ENCODE data around the gene MEG3. TPM values are rescaled to one million over a fixed set of nuclear protein-coding genes. Genes with fewer than 3 reads are reported as not detected.

MEG3 gene
- not detected in 2 replicates for total RNA-seq

DNA sequence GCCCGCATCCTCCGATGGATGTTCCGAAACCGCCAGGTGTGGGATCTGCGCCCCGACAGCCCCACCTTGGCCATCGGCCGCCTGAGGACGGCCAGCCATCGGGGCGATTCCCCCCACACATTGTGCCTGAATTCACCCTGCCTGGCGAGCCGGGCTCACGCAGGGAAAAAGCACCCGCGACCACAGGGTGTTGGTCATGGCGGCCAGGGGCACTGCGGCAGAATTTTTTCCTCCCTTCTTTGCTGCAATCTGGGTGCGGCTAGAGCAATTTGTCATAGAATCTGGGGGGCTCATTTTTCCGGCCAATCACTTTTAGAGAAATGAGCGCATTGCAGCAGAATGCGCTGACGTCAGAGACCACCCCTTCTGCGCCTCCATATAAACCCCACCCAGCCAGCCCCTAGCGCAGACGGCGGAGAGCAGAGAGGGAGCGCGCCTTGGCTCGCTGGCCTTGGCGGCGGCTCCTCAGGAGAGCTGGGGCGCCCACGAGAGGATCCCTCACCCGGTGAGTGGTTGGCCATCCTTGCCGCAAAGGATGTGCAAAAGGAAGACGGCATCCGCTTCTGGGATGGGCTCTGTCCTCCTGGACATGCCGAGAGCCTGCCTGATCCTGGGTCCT, at the start of gene MEG3:
Gene MEG3, plus strand, starts transcription at position 406 of the 619 bp plus-strand sequence.
- Mint-ChIP-seq H3K36me3 (ENCODE audit: low read depth) (no peaks in the 10 kb centered on the region), H3K27ac (no peak within 1 kb of the TSS), H3K27me3 (ENCODE audit: low read depth) (peaks cover 27% of the 10 kb centered on the region), H3K4me3 (ENCODE audit: low read depth) (no peak within 1 kb of the TSS), H3K9me3 (peaks cover 5% of the 10 kb centered on the region), H3K4me1 (ENCODE audit: low read depth) (no peaks in the 10 kb centered on the region)
- no peak for DNase-seq (ENCODE audit: low spot score)
- intact Hi-C loops (cut with micrococcal nuclease), result no loop called here

DNA sequence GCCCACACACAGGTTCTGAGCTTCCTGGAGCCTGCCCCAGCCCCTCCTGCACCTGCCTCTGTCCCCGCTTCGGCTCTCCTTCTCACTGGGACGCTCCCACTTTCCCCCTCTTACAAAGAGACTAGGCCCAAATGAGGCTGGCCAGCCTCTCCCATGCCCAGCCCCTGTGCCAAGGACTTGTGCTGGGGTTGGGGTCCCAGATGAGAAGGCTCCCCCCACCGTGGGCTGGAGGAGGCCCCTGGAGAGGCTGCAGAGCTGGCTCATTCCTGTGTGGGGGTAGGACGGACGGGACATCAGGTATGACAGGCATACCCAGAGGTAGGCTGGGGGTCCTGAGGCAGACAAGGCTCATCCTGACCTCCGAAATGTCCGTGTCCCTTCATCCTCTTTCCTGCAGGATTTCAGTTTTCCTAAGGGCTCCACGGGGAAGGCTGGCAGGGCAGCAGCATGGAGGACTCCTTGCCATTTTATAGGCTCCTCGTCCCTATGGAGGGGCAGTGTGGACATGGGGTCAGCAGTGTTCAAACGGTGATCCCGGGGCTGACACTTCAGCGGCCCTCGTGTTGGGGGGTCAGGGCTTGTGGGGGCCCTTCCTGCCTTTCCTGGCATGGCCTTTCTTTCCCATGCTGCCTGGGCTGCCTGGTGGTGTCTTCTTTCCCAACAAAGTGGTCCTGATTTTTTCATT, 49.1 kb upstream of the MEG3 start:
- Mint-ChIP-seq H3K9me3 (no peaks in the 10 kb centered on the region), H3K4me3 (ENCODE audit: low read depth) (no peak overlapping the region), H3K27me3 (ENCODE audit: low read depth) (no peaks in the 10 kb centered on the region), H3K4me1 (ENCODE audit: low read depth) (no peaks in the 10 kb centered on the region), H3K36me3 (ENCODE audit: low read depth) (no peaks in the 10 kb centered on the region), H3K27ac (no peak overlapping the region)
- DNase-seq (ENCODE audit: low spot score), result no peak
- intact Hi-C loops (cut with micrococcal nuclease), result no loop called here

DNA sequence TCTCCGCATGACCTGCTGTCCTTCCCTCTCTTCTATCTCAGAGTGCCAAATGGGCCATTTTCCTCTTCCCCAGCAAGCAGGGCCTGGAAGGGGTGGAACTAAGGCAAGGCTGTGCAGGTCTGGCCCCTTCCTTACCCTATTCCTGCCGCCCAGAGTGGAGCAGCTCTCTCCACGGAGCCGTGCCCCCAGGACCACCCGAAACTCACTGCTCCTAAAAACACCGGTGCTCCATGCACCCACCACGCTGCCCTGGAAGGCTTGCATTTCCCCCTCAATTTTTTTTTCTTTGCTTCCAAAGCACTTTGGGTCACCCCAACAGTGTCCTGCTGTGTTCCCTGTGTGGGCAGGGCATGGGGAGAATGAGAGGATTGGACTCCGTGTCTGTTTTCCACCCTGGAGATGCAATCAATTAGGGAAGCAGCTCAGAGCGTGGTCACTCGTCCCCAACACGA, 48.5 kb upstream of the MEG3 start:
- DNase-seq (ENCODE audit: low spot score), result no peak
- H3K4me3 Mint-ChIP-seq (ENCODE audit: low read depth), result no peak overlapping the region
- H3K36me3 Mint-ChIP-seq (ENCODE audit: low read depth), result no peaks in the 10 kb centered on the region
- H3K4me1 Mint-ChIP-seq (ENCODE audit: low read depth), result no peaks in the 10 kb centered on the region
- no peak overlapping the region for H3K27ac Mint-ChIP-seq
- H3K27me3 Mint-ChIP-seq (ENCODE audit: low read depth), result no peaks in the 10 kb centered on the region
- intact Hi-C loops (cut with micrococcal nuclease), result no loop called here
- no peaks in the 10 kb centered on the region for H3K9me3 Mint-ChIP-seq

DNA sequence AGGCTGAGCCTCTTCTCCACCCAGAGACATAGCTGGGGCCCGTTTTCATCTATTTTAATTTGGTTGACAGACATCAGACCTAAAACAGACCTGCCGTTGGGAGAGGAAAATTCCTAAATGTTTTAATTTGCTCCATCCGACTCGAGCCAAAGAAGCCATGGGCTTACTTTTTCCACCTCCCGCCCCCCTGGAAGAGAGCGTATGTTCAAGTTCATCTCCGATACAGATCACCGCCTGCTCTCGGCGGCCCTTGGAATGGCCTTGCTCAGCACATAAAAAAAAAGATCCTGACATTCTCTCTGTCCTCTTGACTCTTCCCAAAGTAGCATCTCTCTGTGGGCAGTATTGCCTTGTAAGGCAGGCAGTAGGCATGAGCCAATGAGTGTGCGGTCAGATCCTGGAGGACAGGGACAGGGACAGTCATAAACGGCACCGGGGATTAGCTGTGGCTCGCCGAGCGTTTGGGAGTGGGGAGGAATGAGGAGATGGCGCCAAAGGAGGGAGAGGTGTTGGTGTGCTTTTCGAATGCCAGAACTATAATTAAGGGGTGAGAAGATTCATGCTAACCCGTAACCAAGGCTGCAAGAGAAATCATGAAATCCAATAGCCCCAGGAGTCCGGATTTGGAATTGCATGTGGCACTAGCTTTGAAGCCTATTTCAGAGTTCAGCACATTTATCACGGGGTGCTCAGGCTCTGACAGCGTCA, 47.9 kb upstream of the MEG3 start:
- H3K9me3 Mint-ChIP-seq, result no peaks in the 10 kb centered on the region
- intact Hi-C loops (cut with micrococcal nuclease), result no loop called here
- H3K36me3 Mint-ChIP-seq (ENCODE audit: low read depth), result no peaks in the 10 kb centered on the region

DNA sequence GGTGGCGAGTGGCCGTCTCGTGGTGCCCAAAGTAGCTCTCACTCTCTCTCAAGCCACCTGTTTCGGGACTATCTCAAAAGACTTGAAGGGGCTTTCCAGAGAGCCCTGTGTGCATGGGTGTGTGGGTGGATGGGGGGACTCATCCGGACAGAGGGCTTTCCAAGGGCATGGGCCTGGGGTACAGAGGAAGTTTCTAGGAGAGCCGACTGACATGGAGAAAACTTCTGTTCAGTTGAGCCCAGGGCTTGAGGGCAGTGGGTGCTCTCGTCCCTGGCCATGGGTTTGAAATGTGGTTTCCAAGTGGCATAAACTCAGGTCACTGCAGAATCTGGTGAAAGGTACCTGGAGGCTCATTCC, 47.4 kb upstream of the MEG3 start:
- Mint-ChIP-seq H3K4me1 (ENCODE audit: low read depth) (no peaks in the 10 kb centered on the region), H3K36me3 (ENCODE audit: low read depth) (no peaks in the 10 kb centered on the region), H3K9me3 (no peaks in the 10 kb centered on the region), H3K27ac (no peak overlapping the region), H3K27me3 (ENCODE audit: low read depth) (no peaks in the 10 kb centered on the region), H3K4me3 (ENCODE audit: low read depth) (no peak overlapping the region)
- DNase-seq (ENCODE audit: low spot score), result no peak
- intact Hi-C loops (cut with micrococcal nuclease), result no loop called here

More for the DNA sequence above, 47.9 kb upstream of the MEG3 start:
- Mint-ChIP-seq H3K27me3 (ENCODE audit: low read depth) (no peaks in the 10 kb centered on the region), H3K4me3 (ENCODE audit: low read depth) (no peak overlapping the region), H3K4me1 (ENCODE audit: low read depth) (no peaks in the 10 kb centered on the region), H3K27ac (no peak overlapping the region)
- no peak for DNase-seq (ENCODE audit: low spot score)

DNA sequence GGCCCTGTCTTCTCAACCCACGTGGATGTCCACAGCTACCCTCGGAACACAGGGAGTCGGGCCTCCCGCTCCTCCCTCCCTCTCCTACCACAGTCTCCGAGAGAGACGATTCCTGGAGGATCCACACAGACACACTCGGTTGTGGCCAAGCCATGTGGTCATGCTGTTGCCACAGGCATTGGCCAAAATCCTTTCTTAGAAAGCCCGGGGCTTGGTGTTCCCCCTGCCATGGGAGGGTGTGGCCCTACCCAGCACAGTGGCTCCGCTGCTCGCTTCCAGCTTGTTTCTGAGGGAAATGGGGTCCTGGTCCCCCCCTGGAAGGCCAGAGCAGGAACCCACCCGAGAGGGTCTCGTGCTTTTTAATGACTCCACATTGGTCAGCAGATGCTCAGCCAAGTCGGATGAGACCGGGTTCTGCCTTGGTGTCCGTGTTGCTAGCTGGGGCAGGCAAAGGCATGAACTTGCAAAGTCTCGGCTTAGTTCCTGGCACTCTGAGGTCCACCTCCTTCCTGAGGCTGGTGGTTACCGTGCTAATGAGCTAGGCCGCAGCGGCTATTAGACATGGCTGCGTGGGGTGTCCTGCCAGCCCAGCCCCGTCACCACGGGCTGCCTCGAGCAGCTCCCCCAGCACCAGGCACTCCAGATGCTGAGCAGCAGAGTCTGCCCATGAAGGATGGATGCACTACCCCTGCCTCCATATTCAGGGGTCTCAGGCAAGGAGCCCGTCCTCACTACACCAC, 46.8 kb upstream of the MEG3 start:
- Mint-ChIP-seq H3K36me3 (ENCODE audit: low read depth) (no peaks in the 10 kb centered on the region), H3K4me1 (ENCODE audit: low read depth) (no peaks in the 10 kb centered on the region), H3K9me3 (no peaks in the 10 kb centered on the region), H3K4me3 (ENCODE audit: low read depth) (no peak overlapping the region), H3K27me3 (ENCODE audit: low read depth) (no peaks in the 10 kb centered on the region), H3K27ac (no peak overlapping the region)
- DNase-seq (ENCODE audit: low spot score), result no peak
- intact Hi-C loops (cut with micrococcal nuclease), result no loop called here

DNA sequence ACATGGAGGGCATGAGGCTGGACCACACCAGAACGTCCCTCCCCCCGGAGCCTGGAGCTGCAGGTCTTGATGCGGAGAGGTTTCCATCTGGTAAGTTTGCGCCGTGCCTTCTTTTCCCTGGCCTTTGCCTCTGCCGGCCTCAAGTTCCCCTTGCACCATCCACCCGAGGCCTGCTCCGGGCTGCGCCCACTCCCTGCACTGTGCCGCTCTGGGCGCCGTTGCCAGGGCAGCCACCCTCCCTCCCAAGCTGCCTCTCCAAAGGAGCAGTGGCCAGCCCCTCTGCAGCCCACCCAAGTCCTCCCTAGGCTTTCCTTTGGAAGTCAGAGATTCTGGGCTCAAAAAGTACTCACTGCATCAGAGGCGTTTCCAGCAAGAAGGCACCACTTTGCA, 46.2 kb upstream of the MEG3 start:
- no peak for DNase-seq (ENCODE audit: low spot score)
- H3K36me3 Mint-ChIP-seq (ENCODE audit: low read depth), result no peaks in the 10 kb centered on the region

DNA sequence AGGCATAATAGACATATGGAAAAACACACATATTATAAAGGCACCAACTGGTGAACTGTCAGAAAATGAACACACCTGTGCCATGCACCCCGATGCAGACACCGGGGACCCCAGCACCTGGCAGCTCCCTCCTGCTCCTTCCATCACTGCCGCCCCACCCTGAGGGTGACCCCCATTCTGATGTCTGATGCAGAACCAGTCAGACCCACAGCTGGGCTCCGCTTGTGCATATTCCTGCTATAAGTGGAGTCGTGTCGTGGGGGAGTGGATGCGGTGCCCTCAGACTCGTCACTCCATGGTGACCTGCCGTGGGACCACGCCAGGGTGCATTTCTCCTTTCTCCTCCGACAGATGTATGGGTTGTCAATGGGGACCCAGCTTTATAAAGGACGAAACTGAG, 45.7 kb upstream of the MEG3 start:
- no peaks in the 10 kb centered on the region for H3K27me3 Mint-ChIP-seq (ENCODE audit: low read depth)
- DNase-seq (ENCODE audit: low spot score), result no peak
- no peaks in the 10 kb centered on the region for H3K9me3 Mint-ChIP-seq
- no peaks in the 10 kb centered on the region for H3K36me3 Mint-ChIP-seq (ENCODE audit: low read depth)
- intact Hi-C loops (cut with micrococcal nuclease), result no loop called here
- no peak overlapping the region for H3K27ac Mint-ChIP-seq
- H3K4me1 Mint-ChIP-seq (ENCODE audit: low read depth), result no peaks in the 10 kb centered on the region
- H3K4me3 Mint-ChIP-seq (ENCODE audit: low read depth), result no peak overlapping the region

More for the DNA sequence above, 46.2 kb upstream of the MEG3 start:
- Mint-ChIP-seq H3K4me1 (ENCODE audit: low read depth) (no peaks in the 10 kb centered on the region), H3K9me3 (no peaks in the 10 kb centered on the region), H3K27ac (no peak overlapping the region), H3K27me3 (ENCODE audit: low read depth) (no peaks in the 10 kb centered on the region), H3K4me3 (ENCODE audit: low read depth) (no peak overlapping the region)
- intact Hi-C loops (cut with micrococcal nuclease), result no loop called here

DNA sequence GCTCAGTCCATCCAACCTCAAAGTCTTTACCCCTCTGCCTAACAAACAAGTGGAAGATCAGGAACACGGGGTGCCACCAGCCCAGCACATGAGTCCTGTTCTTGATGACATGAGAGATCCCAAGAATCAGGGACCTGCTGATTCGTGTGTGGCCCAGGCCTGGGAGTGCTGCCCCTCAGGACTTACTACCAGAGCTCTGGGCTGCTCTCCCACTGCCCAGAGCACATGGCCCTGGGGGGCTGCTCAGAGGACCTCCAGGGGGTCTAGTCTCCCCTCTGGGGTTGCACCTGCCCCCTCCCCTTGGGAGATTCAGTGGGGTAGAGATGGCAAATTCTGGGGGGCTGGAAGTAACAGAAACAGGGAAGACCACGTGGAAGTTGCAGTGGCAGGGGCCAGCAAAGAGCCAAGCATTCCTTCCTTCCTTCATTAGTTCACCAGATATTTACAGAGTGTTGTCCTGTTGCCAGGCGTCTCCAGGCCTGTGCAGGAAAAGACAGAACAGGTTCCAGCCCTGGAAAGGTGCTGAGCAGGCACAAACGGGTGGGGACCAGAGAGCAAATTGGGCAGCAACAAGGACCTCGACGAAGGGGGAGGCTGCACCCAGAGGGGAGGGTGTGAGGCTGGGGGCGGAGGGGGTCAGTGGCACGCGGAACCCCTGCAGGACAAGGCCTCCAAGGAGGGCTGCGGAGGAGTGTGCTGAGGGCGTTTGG, 45.1 kb upstream of the MEG3 start:
- DNase-seq (ENCODE audit: low spot score), result no peak
- no peaks in the 10 kb centered on the region for H3K9me3 Mint-ChIP-seq
- H3K4me1 Mint-ChIP-seq (ENCODE audit: low read depth), result no peaks in the 10 kb centered on the region
- no peaks in the 10 kb centered on the region for H3K27me3 Mint-ChIP-seq (ENCODE audit: low read depth)
- intact Hi-C loops (cut with micrococcal nuclease), result no loop called here
- H3K4me3 Mint-ChIP-seq (ENCODE audit: low read depth), result no peak overlapping the region
- H3K27ac Mint-ChIP-seq, result no peak overlapping the region
- H3K36me3 Mint-ChIP-seq (ENCODE audit: low read depth), result no peaks in the 10 kb centered on the region

DNA sequence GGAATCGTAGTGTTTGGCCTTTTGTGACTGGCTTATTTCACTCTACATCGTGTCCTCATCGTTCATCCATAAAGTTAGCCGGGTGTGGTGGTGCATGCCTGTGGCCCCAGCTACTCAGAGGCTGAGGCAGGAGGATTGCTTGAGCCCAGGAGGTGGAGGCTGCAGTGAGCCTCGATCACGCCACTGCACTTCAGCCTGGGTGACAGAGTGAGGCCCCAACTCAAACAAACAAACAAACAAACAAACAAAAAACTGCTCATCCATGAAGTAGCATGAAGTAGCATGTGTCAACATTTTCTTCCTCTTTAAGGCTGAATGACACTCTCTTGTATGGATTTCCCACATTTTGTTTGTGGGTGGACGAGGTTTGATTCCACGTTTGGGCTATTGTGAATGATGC, 44.0 kb upstream of the MEG3 start:
- no peaks in the 10 kb centered on the region for H3K36me3 Mint-ChIP-seq (ENCODE audit: low read depth)
- H3K4me3 Mint-ChIP-seq (ENCODE audit: low read depth), result no peak overlapping the region
- intact Hi-C loops (cut with micrococcal nuclease), result no loop called here
- no peaks in the 10 kb centered on the region for H3K27me3 Mint-ChIP-seq (ENCODE audit: low read depth)
- no peak overlapping the region for H3K27ac Mint-ChIP-seq
- H3K9me3 Mint-ChIP-seq, result no peaks in the 10 kb centered on the region
- no peak for DNase-seq (ENCODE audit: low spot score)
- no peaks in the 10 kb centered on the region for H3K4me1 Mint-ChIP-seq (ENCODE audit: low read depth)

DNA sequence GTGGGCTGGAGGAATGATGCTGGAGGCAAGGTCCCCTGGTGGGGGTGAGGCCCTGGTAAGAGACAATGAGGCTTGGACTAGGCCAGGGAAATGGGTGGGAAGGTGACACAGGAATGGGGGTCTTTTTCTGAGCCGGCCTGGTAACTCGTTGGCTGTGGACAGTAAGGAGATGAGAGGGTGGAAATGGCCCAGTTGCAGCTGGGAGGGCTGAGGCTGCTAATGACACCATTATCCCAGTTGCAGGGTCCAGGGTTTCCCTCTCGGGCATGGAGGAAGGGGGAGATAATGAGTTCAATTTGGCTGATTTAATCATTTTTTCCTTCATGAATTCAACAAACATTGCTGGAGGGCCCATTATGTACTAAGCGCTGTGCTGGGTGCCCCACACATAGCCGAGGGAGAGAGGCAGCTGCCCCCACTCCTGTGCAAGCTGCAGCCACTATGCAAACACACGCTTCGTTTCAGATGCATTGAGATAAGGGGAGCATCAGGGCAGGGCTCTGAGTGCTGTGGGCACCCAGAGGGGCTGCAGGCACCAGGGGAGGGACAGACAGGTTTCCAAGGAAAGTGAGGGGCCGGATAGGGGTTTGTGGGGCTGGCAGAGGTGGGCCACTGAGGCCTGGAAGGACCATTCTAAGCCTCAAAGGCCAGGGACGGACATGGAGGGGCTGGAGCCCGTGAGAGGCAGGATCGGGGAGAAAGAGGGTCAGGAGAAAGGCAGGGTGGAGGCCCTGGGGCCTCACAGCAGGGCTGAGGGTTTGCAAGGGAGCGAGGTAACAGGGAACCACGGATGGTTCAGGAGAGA, 43.2 kb upstream of the MEG3 start:
- Mint-ChIP-seq H3K4me1 (ENCODE audit: low read depth) (no peaks in the 10 kb centered on the region), H3K4me3 (ENCODE audit: low read depth) (no peak overlapping the region), H3K36me3 (ENCODE audit: low read depth) (no peaks in the 10 kb centered on the region), H3K9me3 (no peaks in the 10 kb centered on the region), H3K27ac (no peak overlapping the region), H3K27me3 (ENCODE audit: low read depth) (no peaks in the 10 kb centered on the region)
- intact Hi-C loops (cut with micrococcal nuclease), result no loop called here
- no peak for DNase-seq (ENCODE audit: low spot score)

Data from activated T-helper 2 cell treated with anti-CD3 and anti-CD28 coated beads, Interferon-gamma antibody, Interleukin-2, Interleukin-4, amounts not matched to agents 10 μg/mL and 5 μg/mL and 100 μg/mL, durations not matched to agents 14 hours and 24 hours and 36 hours (primary cell).